NCI-H345 treated with DMSO at 0.1 percent for 48 hours (cell line): ENCODE measurements around the gene KRT8.
"Not testable (repeated sequence)": the region's sequence is repeated elsewhere in the genome, so short reads cannot be mapped to it uniquely, and the experiment has no call there.

Experiments
- DNase-seq: peaks from one replicate; lab custom pipeline; 2025; ENCODE audit not compliant: unreplicated experiment; lab: John Stamatoyannopoulos, UW

The KRT8 gene

GRCh38 chr12:52874573-52875435 is 30.1 kb downstream of the KRT8 start:
- DNase-seq, result no peak

- DNase-seq, result peak; percentile 47
Measured at GRCh38 chr12:52873832-52874572, 30.9 kb downstream of the KRT8 start.

GRCh38 chr12:52873513-52873831 is 31.4 kb downstream of the KRT8 start:
- no peak for DNase-seq

GRCh38 chr12:52872644-52873389 is 32.1 kb downstream of the KRT8 start:
- DNase-seq, result no peak

GRCh38 chr12:52871291-52872039 is 33.4 kb downstream of the KRT8 start:
- no peak for DNase-seq

- peak; percentile 10 for DNase-seq
Measured at GRCh38 chr12:52870361-52871290, 34.2 kb downstream of the KRT8 start.

GRCh38 chr12:52867642-52868041 is 37.2 kb downstream of the KRT8 start:
- DNase-seq, result no peak

- DNase-seq, result no peak
Measured at GRCh38 chr12:52867152-52867551, 37.7 kb downstream of the KRT8 start.

- DNase-seq, result peak; percentile 62
Measured at GRCh38 chr12:52865090-52865944, 39.6 kb downstream of the KRT8 start.

GRCh38 chr12:52862023-52862422 is 42.9 kb downstream of the KRT8 start:
- DNase-seq, result no peak

- no peak for DNase-seq
Measured at GRCh38 chr12:52861511-52861910, 43.4 kb downstream of the KRT8 start.

GRCh38 chr12:52860102-52860823 is 44.6 kb downstream of the KRT8 start:
- DNase-seq, result no peak

GRCh38 chr12:52857500-52857899 is 47.4 kb downstream of the KRT8 start:
- DNase-seq, result no peak

- no peak for DNase-seq
Measured at GRCh38 chr12:52856787-52857186, 48.1 kb downstream of the KRT8 start.

- DNase-seq, result not testable (repeated sequence)
Measured at GRCh38 chr12:52856077-52856476, 48.8 kb downstream of the KRT8 start.

GRCh38 chr12:52851787-52852186 is 53.1 kb downstream of the KRT8 start:
- no peak for DNase-seq

- DNase-seq, result no peak
Measured at GRCh38 chr12:52850681-52851080, 54.2 kb downstream of the KRT8 start.

- DNase-seq, result no peak
Measured at GRCh38 chr12:52849511-52849910, 55.4 kb downstream of the KRT8 start.
